Right lobe of liver (tissue), 4 donors: ENCODE measurements around the gene CHM.

Experiments
- POLR2A ChIP-seq: fragments of 450-650 bp; IDR thresholded peaks from one replicate; pipeline ENCODE4 v1.6.1; 2017; ENCODE audit warnings: antibody characterized with exemption, mild to moderate bottlenecking
- TF ChIP-seq, protein P1 (sequence below), 4 donors: fragments of 200-600 bp in 3 of 4; fragments of 450-650 bp in 1 of 4; IDR thresholded peaks; one replicate each; pipeline versions ENCODE4 v1.5.1 to v1.8.0; 2016 to 2022; ENCODE audit warnings: antibody characterized with exemption in 4 of 4, mild to moderate bottlenecking in 2 of 4
- donor health status: DM: no; HTN: no; CAD: no.
- donor health status: DM: no; HTN: no; CAD: no.
- donor health status: DM: no; HTN: yes; CAD: no.

DNA sequence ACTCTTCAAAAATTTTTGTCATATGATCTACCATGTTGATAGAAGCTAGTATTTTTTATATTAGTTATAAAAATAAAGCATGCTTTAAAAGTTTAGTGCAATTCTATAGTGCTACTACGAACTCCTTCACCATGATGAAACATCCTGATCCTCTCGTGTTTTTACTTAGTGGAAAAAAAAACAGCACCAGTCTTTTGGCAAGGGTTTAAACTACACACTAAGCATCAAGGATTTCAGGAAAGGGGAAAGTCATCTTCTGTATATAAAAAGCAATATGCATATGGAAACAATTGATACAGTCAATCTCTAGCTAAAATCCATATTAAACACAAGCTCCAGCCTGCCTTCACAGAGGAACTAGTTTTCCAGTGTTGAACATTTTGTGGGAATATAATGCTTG, 18.7 kb downstream of the CHM start:
- no peak for TF ChIP-seq POLR2A
- TF ChIP-seq, protein P1, sequence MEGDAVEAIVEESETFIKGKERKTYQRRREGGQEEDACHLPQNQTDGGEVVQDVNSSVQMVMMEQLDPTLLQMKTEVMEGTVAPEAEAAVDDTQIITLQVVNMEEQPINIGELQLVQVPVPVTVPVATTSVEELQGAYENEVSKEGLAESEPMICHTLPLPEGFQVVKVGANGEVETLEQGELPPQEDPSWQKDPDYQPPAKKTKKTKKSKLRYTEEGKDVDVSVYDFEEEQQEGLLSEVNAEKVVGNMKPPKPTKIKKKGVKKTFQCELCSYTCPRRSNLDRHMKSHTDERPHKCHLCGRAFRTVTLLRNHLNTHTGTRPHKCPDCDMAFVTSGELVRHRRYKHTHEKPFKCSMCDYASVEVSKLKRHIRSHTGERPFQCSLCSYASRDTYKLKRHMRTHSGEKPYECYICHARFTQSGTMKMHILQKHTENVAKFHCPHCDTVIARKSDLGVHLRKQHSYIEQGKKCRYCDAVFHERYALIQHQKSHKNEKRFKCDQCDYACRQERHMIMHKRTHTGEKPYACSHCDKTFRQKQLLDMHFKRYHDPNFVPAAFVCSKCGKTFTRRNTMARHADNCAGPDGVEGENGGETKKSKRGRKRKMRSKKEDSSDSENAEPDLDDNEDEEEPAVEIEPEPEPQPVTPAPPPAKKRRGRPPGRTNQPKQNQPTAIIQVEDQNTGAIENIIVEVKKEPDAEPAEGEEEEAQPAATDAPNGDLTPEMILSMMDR (IDR thresholded peaks at IDR 0.05) = no peak
